Kidney capillary endothelial cell (primary cell): ENCODE measurements around the gene ORM1.
"Not testable (repeated sequence)": the region's sequence is repeated elsewhere in the genome, so short reads cannot be mapped to it uniquely, and the experiment has no call there.

ENCODE experiments used
- DNase-seq: peaks from one replicate; pipeline ENCODE4 v3.0.0-alpha.2; 2018; ENCODE audit warnings: low spot score

The ORM1 gene

GRCh38 chr9:114308361-114308950, 14.4 kb upstream of the ORM1 start:
- DNase-seq: no peak

GRCh38 chr9:114309096-114309495, 13.8 kb upstream of the ORM1 start:
- DNase-seq: no peak

GRCh38 chr9:114310471-114311450, 12.1 kb upstream of the ORM1 start:
- DNase-seq: no peak

GRCh38 chr9:114311571-114312512, 11.1 kb upstream of the ORM1 start:
- DNase-seq: no peak

GRCh38 chr9:114312513-114312875, 10.4 kb upstream of the ORM1 start:
- DNase-seq: no peak

- DNase-seq: no peak
Observed at GRCh38 chr9:114313186-114313585, 9.7 kb upstream of the ORM1 start.

GRCh38 chr9:114314256-114314867, 8.5 kb upstream of the ORM1 start:
- DNase-seq: no peak

- no peak for DNase-seq
Observed at GRCh38 chr9:114314881-114315722, 7.8 kb upstream of the ORM1 start.

- no peak for DNase-seq
Observed at GRCh38 chr9:114315723-114316363, 7.1 kb upstream of the ORM1 start.

GRCh38 chr9:114316605-114317230, 6.2 kb upstream of the ORM1 start:
- DNase-seq: no peak

GRCh38 chr9:114317665-114318357, 5.1 kb upstream of the ORM1 start:
- DNase-seq: no peak

- DNase-seq: no peak
Observed at GRCh38 chr9:114318416-114318815, 4.5 kb upstream of the ORM1 start.

GRCh38 chr9:114319147-114319546, 3.8 kb upstream of the ORM1 start:
- no peak for DNase-seq

GRCh38 chr9:114320710-114321109, 2.2 kb upstream of the ORM1 start:
- DNase-seq: not testable (repeated sequence)

- no peak for DNase-seq
Observed at GRCh38 chr9:114321759-114322158, 1.1 kb upstream of the ORM1 start.

GRCh38 chr9:114322160-114322818, 609 bp upstream of the ORM1 start:
- not testable (repeated sequence) for DNase-seq

- not testable (repeated sequence) for DNase-seq
Observed at GRCh38 chr9:114323849-114324248, 951 bp downstream of the ORM1 start.

- DNase-seq: no peak
Observed at GRCh38 chr9:114324492-114324891, 1.6 kb downstream of the ORM1 start.

GRCh38 chr9:114324965-114325364, 2.1 kb downstream of the ORM1 start:
- not testable (repeated sequence) for DNase-seq
